ENCODE data around the gene CDC20B.

Gene CDC20B

DNA sequence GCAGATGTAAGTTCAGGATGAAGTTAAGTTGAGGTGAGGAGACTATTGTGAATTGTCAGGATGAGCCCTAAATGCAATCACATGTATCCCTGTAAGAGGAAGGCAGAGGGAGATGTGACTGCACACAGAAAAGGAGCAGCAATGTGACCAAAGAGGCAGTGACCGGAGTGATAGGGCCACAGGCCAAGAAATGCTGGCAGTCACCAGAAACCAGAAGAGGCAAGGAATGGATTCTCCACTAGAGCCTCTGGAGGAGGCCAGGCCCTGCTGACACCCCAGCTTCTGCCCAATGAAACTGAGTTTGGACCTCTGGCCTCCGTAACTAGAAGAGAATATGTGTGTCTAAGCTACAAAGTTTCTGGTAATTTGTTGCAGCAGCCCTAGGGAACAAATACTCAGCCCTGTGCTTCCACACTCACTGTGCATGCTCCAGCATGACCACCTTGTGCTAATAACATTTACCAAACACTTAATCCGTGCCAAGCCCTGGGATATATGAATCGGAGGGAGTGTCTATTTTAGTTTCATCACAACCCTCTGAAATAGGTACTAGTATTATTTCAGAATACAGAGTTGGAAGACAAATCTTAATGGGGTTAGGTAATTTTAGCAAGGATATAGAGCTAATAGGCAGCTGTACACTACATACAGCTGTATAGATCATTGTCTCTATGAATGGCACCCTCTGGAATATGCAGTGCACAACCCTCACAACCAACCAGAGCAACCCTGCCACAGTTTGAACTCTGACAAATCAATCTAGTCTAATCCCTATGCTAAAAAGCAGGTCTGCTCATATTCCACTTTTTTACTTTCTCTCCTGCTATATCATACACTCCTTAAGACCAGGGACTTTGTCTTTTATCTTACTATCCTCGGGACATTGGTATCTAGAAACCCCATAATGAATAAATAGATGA, 20.8 kb downstream of the CDC20B start:
- Histone ChIP-seq H3K4me3 (ENCODE audit: low read depth, low read length) (no peak overlapping the region), H3K4me1 (ENCODE audit: control insufficient read depth, insufficient read depth, low read length) (no peaks in the 10 kb centered on the region), H3K9me3 (ENCODE audit: control insufficient read depth, insufficient read depth, low read length) (no peaks in the 10 kb centered on the region), H3K36me3 (ENCODE audit: control insufficient read depth, insufficient read depth, low read length) (no peaks in the 10 kb centered on the region), H3K27me3 (ENCODE audit: control insufficient read depth, insufficient read depth, low read length) (no peaks in the 10 kb centered on the region), H3K9ac (ENCODE audit: low read depth, low read length) (no peak overlapping the region)

DNA sequence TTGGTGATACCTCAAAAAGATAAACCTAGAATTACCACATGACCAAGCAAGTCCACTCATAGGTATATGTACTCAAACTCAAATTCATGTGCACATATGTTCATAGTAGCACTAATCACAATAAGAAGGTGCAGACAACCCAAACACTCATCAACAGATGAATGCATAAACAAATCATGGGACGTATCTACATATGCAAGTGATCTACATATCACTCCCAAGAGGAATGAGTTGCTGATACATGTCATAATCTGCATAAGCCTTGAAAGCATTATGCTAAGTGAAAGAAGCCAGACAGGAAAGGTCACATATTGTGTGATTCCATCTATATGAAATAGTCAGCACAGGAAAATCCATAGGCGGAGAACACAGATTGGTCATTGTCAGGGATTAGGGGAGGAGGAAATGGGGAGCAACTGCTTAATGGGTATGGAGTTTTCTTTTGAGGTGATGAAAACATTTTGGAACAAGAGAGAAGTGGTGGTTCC, 23.6 kb downstream of the CDC20B start:
- Histone ChIP-seq H3K4me3 (ENCODE audit: low read depth, low read length) (no peak overlapping the region), H3K9ac (ENCODE audit: low read depth, low read length) (no peak overlapping the region), H3K4me1 (ENCODE audit: control insufficient read depth, insufficient read depth, low read length) (no peaks in the 10 kb centered on the region), H3K9me3 (ENCODE audit: control insufficient read depth, insufficient read depth, low read length) (no peaks in the 10 kb centered on the region), H3K36me3 (ENCODE audit: control insufficient read depth, insufficient read depth, low read length) (no peaks in the 10 kb centered on the region), H3K27me3 (ENCODE audit: control insufficient read depth, insufficient read depth, low read length) (no peaks in the 10 kb centered on the region)

DNA sequence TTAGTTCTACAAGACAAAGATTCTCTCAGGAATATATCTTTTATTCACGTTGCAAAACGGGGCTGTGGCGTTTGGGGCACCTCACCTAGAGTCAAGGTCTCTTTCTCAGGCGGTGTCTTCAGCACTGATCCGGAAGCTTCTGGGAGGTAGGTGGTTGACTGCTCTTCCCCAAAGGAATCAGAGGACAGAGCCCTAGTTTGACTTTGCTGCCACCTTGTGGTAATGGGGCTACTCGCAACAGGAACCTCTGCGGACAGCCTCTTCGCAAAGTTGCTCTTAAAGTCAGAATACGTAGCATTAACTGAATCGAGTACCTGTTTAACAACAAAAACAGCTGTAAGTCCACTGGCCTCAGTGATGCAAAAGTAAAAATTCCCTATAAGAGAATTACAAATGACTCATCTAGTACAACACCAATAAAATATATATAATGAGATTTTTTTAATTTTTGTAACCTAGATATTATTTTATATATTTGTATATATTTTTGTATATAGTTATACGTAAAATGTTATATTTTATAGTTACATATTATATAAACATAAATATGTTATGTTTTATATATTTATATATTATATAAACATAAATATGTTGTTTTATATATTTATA, 26.3 kb downstream of the CDC20B start:
- Histone ChIP-seq H3K9me3 (ENCODE audit: control insufficient read depth, insufficient read depth, low read length) (no peaks in the 10 kb centered on the region), H3K36me3 (ENCODE audit: control insufficient read depth, insufficient read depth, low read length) (no peaks in the 10 kb centered on the region), H3K9ac (ENCODE audit: low read depth, low read length) (no peak overlapping the region), H3K4me3 (ENCODE audit: low read depth, low read length) (no peak overlapping the region), H3K27me3 (ENCODE audit: control insufficient read depth, insufficient read depth, low read length) (no peaks in the 10 kb centered on the region), H3K4me1 (ENCODE audit: control insufficient read depth, insufficient read depth, low read length) (no peaks in the 10 kb centered on the region)

DNA sequence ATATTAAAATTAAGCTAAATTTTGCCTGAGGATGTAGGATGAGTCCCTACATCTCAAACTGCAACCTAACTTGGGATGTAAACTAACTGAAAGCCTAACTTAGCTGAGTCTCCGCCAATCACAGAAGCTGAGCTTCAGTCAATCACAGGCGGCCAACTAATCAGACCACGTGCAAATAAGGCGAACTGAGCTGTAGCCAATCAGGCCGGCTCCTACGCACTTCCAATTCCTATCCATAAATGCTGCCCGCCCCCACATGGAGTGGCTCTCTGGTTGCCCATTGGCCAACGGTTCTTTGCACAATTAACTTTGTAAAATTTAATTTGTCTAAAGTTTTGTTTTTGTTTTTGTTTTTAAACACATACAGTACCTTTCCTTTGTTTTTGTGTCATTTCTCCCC, 26.9 kb downstream of the CDC20B start:
- Histone ChIP-seq H3K27me3 (ENCODE audit: control insufficient read depth, insufficient read depth, low read length) (no peaks in the 10 kb centered on the region), H3K4me3 (ENCODE audit: low read depth, low read length) (no peak overlapping the region), H3K9me3 (ENCODE audit: control insufficient read depth, insufficient read depth, low read length) (no peaks in the 10 kb centered on the region), H3K9ac (ENCODE audit: low read depth, low read length) (no peak overlapping the region), H3K36me3 (ENCODE audit: control insufficient read depth, insufficient read depth, low read length) (no peaks in the 10 kb centered on the region), H3K4me1 (ENCODE audit: control insufficient read depth, insufficient read depth, low read length) (no peaks in the 10 kb centered on the region)

DNA sequence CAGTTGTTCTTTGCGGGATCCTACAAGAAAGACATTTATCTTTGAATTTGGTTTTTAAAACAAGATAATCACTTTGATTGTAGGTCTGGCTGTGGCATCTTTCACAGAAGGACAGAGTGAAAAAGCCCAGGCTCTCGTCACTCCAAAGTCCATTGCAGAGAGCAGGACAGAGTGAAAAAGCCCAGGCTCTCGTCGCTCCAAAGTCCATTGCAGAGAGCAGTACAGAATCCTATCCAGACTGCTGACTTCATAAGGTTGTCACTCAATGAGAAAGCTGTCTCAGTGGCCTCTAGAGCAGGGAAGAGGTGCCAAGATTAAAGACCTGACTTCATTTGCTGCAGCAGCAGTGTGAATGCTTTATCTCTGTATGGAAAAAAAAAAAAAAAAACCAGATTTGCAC, 29.4 kb downstream of the CDC20B start:
- Histone ChIP-seq H3K4me3 (ENCODE audit: low read depth, low read length) (no peak overlapping the region), H3K27me3 (ENCODE audit: control insufficient read depth, insufficient read depth, low read length) (no peaks in the 10 kb centered on the region), H3K36me3 (ENCODE audit: control insufficient read depth, insufficient read depth, low read length) (no peaks in the 10 kb centered on the region), H3K9ac (ENCODE audit: low read depth, low read length) (no peak overlapping the region), H3K9me3 (ENCODE audit: control insufficient read depth, insufficient read depth, low read length) (no peaks in the 10 kb centered on the region), H3K4me1 (ENCODE audit: control insufficient read depth, insufficient read depth, low read length) (no peaks in the 10 kb centered on the region)

DNA sequence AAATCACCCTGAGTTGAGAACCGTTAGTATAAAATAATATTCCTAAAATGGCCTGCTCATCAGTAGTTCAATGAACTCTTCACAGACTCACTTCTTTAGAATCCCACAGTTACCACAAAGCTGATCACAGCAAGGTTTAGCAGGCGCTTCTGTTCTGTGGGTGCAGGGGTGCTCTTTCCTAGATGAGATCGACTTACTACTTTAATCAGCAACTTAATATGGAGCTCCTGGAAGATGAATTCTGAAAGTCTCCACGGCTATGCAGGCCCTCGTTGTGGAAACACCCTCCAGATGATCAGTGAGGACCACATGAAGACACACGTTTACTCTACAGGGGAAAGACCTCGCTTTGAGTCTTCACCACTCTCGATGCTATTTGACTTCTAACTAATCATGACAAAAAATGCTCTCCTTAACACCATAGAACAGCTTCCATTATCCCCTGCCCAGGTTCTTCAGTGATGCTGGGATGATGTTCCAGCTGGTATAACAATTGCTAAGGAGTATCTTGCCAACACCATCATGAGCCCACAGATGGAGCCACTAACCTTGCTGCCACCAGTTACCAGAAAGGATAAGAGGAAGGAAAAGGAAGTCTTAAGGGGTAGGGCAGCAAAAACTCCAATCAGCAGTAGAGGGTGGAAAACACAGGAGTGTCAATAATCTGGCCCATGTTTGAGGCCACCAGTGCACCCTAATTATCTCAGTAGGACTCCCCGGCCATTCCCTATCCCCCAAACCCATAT, 30.9 kb downstream of the CDC20B start:
- Histone ChIP-seq H3K9ac (ENCODE audit: low read depth, low read length) (no peak overlapping the region), H3K4me3 (ENCODE audit: low read depth, low read length) (no peak overlapping the region), H3K9me3 (ENCODE audit: control insufficient read depth, insufficient read depth, low read length) (no peaks in the 10 kb centered on the region), H3K27me3 (ENCODE audit: control insufficient read depth, insufficient read depth, low read length) (no peaks in the 10 kb centered on the region), H3K4me1 (ENCODE audit: control insufficient read depth, insufficient read depth, low read length) (no peaks in the 10 kb centered on the region), H3K36me3 (ENCODE audit: control insufficient read depth, insufficient read depth, low read length) (no peaks in the 10 kb centered on the region)

DNA sequence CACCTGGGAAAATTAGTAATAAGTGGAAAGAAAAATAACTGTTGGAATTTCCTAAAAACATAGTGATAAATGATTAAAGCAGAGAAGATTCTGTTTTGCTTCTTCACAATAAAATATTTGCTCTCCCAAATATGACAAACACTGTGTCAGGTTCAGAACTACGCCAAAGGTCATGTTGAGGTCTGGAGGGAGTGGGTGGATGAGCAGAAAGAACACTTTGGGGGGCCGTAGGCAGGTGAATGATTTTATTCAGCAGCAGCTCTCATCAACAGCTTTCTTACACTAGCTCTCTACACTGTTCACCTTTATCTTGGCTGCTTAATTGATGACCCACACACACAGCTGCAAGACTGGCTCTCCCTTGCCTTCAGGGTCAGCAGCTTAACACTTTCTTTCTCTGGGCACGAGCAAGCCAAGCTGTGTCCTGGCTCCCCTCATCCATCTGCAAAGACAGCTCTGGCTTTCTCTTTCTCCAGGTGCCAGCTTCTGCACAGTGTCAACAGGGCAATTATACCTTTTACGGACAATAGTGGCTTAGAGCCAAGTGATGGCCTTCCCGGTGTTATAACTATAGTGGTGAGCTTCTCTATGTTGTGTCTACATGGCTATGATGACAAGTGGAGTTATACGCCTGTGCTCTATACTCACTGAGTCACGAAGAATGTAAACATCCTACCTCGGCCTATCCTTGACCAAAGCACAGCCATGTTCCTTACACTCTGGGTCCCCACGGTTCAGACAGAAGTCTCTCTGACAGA, 31.9 kb downstream of the CDC20B start:
- H3K36me3 ChIP-seq (ENCODE audit: control insufficient read depth, insufficient read depth, low read length): no peaks in the 10 kb centered on the region
- no peaks in the 10 kb centered on the region for H3K27me3 ChIP-seq (ENCODE audit: control insufficient read depth, insufficient read depth, low read length)
- H3K9ac ChIP-seq (ENCODE audit: low read depth, low read length): no peak overlapping the region
- H3K4me3 ChIP-seq (ENCODE audit: low read depth, low read length): no peak overlapping the region
- H3K9me3 ChIP-seq (ENCODE audit: control insufficient read depth, insufficient read depth, low read length): no peaks in the 10 kb centered on the region
- no peaks in the 10 kb centered on the region for H3K4me1 ChIP-seq (ENCODE audit: control insufficient read depth, insufficient read depth, low read length)

DNA sequence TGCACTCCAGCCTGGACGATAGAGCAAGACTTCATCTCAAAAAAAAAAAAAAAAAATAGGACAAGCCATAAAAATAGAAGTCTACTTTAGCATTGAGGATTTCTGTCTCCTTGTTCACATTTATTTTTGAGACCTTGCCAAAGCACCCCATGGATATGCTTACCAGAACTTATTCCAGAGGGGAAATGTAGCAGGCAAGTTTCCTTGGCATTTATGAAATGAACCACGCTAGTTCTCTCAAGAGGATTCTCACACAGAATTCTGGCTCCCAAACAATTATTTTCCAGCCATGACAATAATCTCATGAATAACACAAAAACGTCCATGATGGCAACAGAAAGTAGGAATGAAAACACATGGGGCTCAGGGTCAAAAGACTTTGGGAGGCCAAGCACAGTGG, 36.5 kb downstream of the CDC20B start:
- H3K36me3 ChIP-seq (ENCODE audit: control insufficient read depth, insufficient read depth, low read length): no peaks in the 10 kb centered on the region
- H3K9me3 ChIP-seq (ENCODE audit: control insufficient read depth, insufficient read depth, low read length): no peaks in the 10 kb centered on the region
- no peaks in the 10 kb centered on the region for H3K27me3 ChIP-seq (ENCODE audit: control insufficient read depth, insufficient read depth, low read length)
- H3K9ac ChIP-seq (ENCODE audit: low read depth, low read length): no peak overlapping the region
- H3K4me1 ChIP-seq (ENCODE audit: control insufficient read depth, insufficient read depth, low read length): no peaks in the 10 kb centered on the region
- H3K4me3 ChIP-seq (ENCODE audit: low read depth, low read length): no peak overlapping the region

DNA sequence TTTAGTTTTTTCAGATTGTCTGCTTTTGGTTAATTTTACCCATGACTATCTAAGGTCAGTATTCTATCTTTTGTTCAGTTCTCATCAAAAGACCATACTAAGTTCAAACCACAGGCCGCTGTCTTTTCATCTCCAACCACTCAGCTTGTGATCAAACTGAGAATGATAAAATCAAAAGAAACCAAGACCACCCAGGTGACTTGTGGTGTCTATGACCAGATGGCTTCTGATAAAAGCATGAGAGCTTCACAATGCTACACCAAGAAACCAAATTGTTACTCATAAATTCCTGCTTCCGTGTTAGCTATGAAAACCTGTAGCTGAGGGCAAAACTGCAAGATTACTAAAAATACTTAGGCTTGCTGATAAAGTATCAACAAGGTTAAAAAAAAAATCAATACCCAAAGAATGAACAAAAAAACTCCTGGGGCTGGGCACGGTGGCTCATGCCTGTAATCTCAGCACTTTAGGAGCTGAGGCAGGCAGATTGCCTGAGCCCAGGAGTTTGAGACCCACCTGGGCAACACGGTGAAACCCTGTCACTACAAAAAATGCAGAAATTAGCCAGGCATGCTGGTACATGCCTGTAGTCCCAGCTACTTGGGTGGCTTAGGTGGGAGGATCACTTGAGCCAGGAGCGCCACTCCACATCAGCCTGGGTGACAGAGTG, 38.8 kb downstream of the CDC20B start:
- Histone ChIP-seq H3K36me3 (ENCODE audit: control insufficient read depth, insufficient read depth, low read length) (no peaks in the 10 kb centered on the region), H3K9me3 (ENCODE audit: control insufficient read depth, insufficient read depth, low read length) (no peaks in the 10 kb centered on the region), H3K4me1 (ENCODE audit: control insufficient read depth, insufficient read depth, low read length) (no peaks in the 10 kb centered on the region), H3K9ac (ENCODE audit: low read depth, low read length) (no peak overlapping the region), H3K4me3 (ENCODE audit: low read depth, low read length) (no peak overlapping the region), H3K27me3 (ENCODE audit: control insufficient read depth, insufficient read depth, low read length) (no peaks in the 10 kb centered on the region)

DNA sequence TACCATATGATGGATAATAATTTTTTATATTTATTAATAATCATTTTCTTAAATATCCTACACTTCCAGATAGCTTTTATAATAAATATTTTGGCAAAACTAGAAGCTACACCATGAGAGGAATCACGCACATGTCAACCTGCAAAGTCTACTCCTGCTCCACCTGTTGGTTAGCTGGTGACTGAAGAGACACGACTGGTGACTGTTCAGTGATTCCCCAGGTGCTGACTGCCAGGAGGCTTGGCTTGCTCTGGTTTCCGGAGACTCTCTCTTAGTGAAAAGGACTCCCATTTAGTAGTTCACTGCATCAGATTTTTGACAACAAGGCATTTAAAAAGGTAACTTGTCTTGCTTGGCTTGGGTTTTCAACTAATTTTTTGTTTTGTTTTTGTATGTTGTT, 49.6 kb downstream of the CDC20B start:
- Histone ChIP-seq H3K9ac (ENCODE audit: low read depth, low read length) (no peak overlapping the region), H3K36me3 (ENCODE audit: control insufficient read depth, insufficient read depth, low read length) (no peaks in the 10 kb centered on the region), H3K9me3 (ENCODE audit: control insufficient read depth, insufficient read depth, low read length) (no peaks in the 10 kb centered on the region), H3K27me3 (ENCODE audit: control insufficient read depth, insufficient read depth, low read length) (no peaks in the 10 kb centered on the region), H3K4me1 (ENCODE audit: control insufficient read depth, insufficient read depth, low read length) (no peaks in the 10 kb centered on the region), H3K4me3 (ENCODE audit: low read depth, low read length) (no peak overlapping the region)

DNA sequence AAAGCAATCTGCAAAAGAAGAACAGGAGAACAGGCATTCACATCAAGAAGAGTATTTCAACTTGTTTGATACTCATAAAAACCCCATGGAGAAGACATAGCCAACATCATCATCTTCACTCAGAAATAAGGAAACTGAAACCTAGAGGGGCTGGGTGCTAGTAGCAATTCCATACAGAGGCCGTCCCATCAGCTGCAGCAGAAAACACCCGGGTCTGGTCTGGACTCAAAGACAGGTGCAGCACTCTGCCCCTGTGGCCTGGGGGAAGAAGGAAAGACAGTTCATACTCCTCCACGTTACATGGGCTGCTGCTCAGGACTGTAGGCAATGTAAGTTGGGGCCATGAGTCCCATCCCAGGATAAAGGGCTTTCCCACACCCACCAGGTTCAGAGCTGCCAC, 58.9 kb downstream of the CDC20B start:
- peaks cover 4% of the 10 kb centered on the region for H3K4me1 ChIP-seq (ENCODE audit: control insufficient read depth, insufficient read depth, low read length)
- H3K27me3 ChIP-seq (ENCODE audit: control insufficient read depth, insufficient read depth, low read length): no peaks in the 10 kb centered on the region
- no peak overlapping the region for H3K9ac ChIP-seq (ENCODE audit: low read depth, low read length)
- no peaks in the 10 kb centered on the region for H3K9me3 ChIP-seq (ENCODE audit: control insufficient read depth, insufficient read depth, low read length)
- no peaks in the 10 kb centered on the region for H3K36me3 ChIP-seq (ENCODE audit: control insufficient read depth, insufficient read depth, low read length)
- no peak overlapping the region for H3K4me3 ChIP-seq (ENCODE audit: low read depth, low read length)

Measured in iPS-15b (cell line).